Thyroid gland (tissue), 4 donors: ENCODE results near the gene MX2.

Source experiments
- POLR2A ChIP-seq, 2 donors: fragments of 450-650 bp; IDR thresholded peaks; one replicate each; pipeline ENCODE4 v1.6.1; 2017; ENCODE audit warnings: antibody characterized with exemption in 2 of 2, mild to moderate bottlenecking in 2 of 2, moderate library complexity in 1 of 2
- TF ChIP-seq, protein P1 (sequence below), 6 experiments: fragments of 200-600 bp in 3 of 6; fragments of 450-650 bp in 3 of 6; sonication (generic) in 3 of 6; IDR thresholded peaks; one replicate each; pipeline ENCODE4 v1.5.1; 2016 to 2019; ENCODE audit warnings: antibody characterized with exemption in 6 of 6, mild to moderate bottlenecking in 2 of 6, inconsistent platforms in 1 of 6, moderate library complexity in 1 of 6

DNA sequence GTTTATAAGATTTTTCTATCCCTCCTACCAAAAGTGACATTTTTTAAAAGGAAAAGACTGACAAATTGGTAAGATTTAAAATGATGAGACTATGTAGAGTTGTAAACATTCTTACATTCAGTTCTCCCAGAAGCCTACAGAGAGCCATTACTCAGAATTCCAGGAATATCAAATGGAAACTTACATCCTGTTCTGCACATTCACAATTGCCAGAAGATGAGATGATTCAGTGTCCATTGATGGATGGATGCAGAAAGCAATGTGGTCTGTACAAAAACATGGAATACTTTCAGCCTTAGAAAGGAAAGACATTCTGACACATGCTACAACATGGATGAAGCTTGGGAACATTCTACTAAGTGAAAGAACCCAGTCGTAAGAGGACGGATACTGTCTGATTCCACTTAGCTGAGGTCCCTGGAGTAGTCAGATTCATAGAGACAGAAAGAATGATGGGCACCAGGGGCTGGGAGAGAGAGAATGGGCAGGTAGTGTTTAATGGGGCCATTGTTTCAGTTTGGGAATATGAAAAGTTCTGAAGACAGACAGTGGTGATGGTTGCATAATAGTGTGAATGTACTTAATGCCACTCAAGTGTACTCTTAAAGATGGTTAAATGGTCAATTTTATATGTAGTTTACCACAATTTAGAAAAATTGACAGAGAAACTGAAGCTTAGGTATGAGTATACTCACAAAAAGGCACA is 80.8 kb downstream of the MX2 start:
- no peak for TF ChIP-seq POLR2A (IDR thresholded peaks at IDR 0.05)
- TF ChIP-seq, protein P1, sequence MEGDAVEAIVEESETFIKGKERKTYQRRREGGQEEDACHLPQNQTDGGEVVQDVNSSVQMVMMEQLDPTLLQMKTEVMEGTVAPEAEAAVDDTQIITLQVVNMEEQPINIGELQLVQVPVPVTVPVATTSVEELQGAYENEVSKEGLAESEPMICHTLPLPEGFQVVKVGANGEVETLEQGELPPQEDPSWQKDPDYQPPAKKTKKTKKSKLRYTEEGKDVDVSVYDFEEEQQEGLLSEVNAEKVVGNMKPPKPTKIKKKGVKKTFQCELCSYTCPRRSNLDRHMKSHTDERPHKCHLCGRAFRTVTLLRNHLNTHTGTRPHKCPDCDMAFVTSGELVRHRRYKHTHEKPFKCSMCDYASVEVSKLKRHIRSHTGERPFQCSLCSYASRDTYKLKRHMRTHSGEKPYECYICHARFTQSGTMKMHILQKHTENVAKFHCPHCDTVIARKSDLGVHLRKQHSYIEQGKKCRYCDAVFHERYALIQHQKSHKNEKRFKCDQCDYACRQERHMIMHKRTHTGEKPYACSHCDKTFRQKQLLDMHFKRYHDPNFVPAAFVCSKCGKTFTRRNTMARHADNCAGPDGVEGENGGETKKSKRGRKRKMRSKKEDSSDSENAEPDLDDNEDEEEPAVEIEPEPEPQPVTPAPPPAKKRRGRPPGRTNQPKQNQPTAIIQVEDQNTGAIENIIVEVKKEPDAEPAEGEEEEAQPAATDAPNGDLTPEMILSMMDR (IDR thresholded peaks at IDR 0.05) = no peak
